Breast epithelium (tissue), 3 donors: Measurements from ENCODE around the gene CSF2.

ENCODE experiments used
- CTCF ChIP-seq, 3 donors: fragments of 450-650 bp; IDR thresholded peaks; one replicate each; pipeline ENCODE4 v1.5.1; 2016 to 2017; ENCODE audit warnings: antibody characterized with exemption in 3 of 3, mild to moderate bottlenecking in 3 of 3, moderate library complexity in 3 of 3
- POLR2A ChIP-seq: fragments of 450-650 bp; IDR thresholded peaks from one replicate; pipeline ENCODE4 v1.6.1; 2016; ENCODE audit warnings: antibody characterized with exemption, mild to moderate bottlenecking, moderate library complexity
- POLR2AphosphoS5 ChIP-seq, 3 donors: sonication (generic); formaldehyde crosslinking; IDR thresholded peaks; one replicate each; pipeline ENCODE4 v1.6.1; 2017; ENCODE audit warnings: antibody characterized with exemption in 3 of 3

GRCh38 chr5:132029609-132030330 is 43.8 kb upstream of the CSF2 start:
- TF ChIP-seq POLR2A, result no peak
- no peak for TF ChIP-seq CTCF (IDR thresholded peaks at IDR 0.05)
- no peak for TF ChIP-seq POLR2AphosphoS5 (IDR thresholded peaks at IDR 0.05)
